Immature natural killer cell (primary cell): ENCODE data around the gene HTR4. TPM values are rescaled to one million over a fixed set of nuclear protein-coding genes. Genes with fewer than 3 reads are reported as not detected.

ENCODE experiments used
- DNase-seq, 3 donors: peaks; one replicate each; pipeline ENCODE4 v3.0.0; 2022; ENCODE audit warnings: mixed read lengths in 1 of 3
- H3K27ac Mint-ChIP-seq, 6 donors: one replicate each; pipeline ENCODE4 v1.8.0; 2020; ENCODE audit warnings: mixed read lengths in 6 of 6, mild to moderate bottlenecking in 5 of 6, inconsistent platforms in 4 of 6, moderate library complexity in 3 of 6
- H3K27me3 Mint-ChIP-seq, 3 donors: one replicate each; pipeline ENCODE4 v1.8.0; 2020 to 2021; ENCODE audit warnings: low read depth in 3 of 3, mild to moderate bottlenecking in 3 of 3, mixed read lengths in 3 of 3, moderate library complexity in 3 of 3, inconsistent platforms in 1 of 3
- H3K36me3 Mint-ChIP-seq, 3 donors: one replicate each; pipeline ENCODE4 v1.8.0; 2020; ENCODE audit warnings: mixed read lengths in 3 of 3, inconsistent platforms in 2 of 3, mild to moderate bottlenecking in 2 of 3
- H3K4me1 Mint-ChIP-seq, 2 donors: one replicate each; pipeline ENCODE4 v1.8.0; 2020; ENCODE audit warnings: inconsistent platforms in 2 of 2, mild to moderate bottlenecking in 2 of 2, mixed read lengths in 2 of 2, moderate library complexity in 1 of 2
- H3K4me3 Mint-ChIP-seq, 5 donors: one replicate each; pipeline ENCODE4 v1.8.0; 2020; ENCODE audit warnings: mild to moderate bottlenecking in 5 of 5, mixed read lengths in 5 of 5, inconsistent platforms in 3 of 5, moderate library complexity in 3 of 5
- H3K9me3 Mint-ChIP-seq, 6 donors: one replicate each; pipeline ENCODE4 v1.8.0; 2020; ENCODE audit warnings: mild to moderate bottlenecking in 6 of 6, mixed read lengths in 6 of 6, inconsistent platforms in 4 of 6, moderate library complexity in 3 of 6
- polyA plus RNA-seq, 3 donors: library from polyadenylated mRNA; unstranded; fragments of 300-500 nt; fragmentation: Illumina TruSeq; gene quantifications; one replicate each; pipeline ENCODE4 v1.2.3, GENCODE V29; 2021

HTR4 gene
- polyA plus RNA-seq, 3 donors from 2014 or later, result not detected

DNA sequence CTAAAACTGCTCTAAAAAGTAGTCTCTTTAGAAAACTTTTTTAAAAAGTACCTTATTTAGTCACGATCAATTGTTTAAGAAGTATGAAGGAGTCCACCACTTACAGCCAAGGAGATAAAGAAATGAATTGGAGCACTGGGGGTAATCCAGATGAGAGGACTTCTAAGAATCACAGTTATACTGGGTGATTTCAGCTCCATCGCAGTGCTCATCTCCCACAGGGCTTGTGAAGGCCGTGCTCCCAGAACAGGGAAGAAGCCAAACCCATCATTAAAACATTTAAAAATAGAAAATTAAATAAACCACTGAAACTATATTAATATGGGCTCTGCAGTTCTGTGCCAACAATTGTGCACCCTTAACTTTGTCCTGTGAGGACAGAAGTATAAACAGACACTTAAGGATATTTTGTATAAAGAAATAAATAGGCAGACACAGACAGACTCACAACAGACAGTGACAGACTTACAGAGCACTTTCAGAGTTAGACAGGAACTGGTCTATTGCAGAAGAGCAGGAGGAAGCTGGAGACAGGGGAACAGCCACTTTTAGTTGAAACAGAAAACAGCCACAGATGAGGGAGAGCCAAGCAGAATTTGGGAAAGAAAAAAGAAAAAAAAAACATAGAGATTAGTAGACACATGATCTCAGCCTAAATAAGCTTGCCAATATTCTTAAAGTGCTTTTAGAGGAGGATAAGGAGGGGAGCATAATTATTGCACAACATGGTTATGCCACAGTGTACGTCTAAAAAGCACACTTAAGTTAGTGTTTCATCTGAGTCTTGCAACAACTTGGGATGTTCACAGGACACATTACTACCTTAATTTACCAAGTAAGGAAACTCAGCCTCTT is 188.7 kb downstream of the HTR4 start:
- Mint-ChIP-seq H3K27ac (no peak overlapping the region), H3K9me3 (no peaks in the 10 kb centered on the region), H3K4me1 (no peaks in the 10 kb centered on the region), H3K36me3 (no peaks in the 10 kb centered on the region), H3K4me3 (no peak overlapping the region), H3K27me3 (peaks cover 0 to 6% (median 2%) of the 10 kb centered on the region in 3 donors)
- no peak for DNase-seq

DNA sequence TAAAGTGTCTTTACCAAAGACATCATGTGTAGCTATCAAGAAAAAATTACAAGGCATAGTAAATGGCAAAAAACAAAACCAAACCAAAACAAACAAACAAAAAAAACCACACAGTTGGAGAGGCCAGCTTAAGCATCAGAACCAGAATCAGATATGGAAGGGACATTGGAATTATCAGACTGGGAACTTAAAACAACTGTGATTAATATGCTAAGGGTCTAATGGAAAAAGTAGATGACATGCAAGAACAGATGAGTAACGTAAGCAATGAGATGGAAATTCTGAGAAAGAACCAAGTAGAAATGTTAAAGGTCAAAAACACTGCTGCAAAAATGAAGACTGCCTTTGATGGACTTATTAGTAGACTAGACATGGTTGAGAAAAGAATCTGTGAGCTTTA is 194.7 kb downstream of the HTR4 start:
- no peaks in the 10 kb centered on the region for H3K36me3 Mint-ChIP-seq
- no peak overlapping the region for H3K4me3 Mint-ChIP-seq
- no peak overlapping the region for H3K27ac Mint-ChIP-seq
- no peak for DNase-seq
- no peaks in the 10 kb centered on the region for H3K4me1 Mint-ChIP-seq
- no peaks in the 10 kb centered on the region for H3K9me3 Mint-ChIP-seq
- H3K27me3 Mint-ChIP-seq, result peaks cover 2 to 5% (median 4%) of the 10 kb centered on the region in 3 donors

DNA sequence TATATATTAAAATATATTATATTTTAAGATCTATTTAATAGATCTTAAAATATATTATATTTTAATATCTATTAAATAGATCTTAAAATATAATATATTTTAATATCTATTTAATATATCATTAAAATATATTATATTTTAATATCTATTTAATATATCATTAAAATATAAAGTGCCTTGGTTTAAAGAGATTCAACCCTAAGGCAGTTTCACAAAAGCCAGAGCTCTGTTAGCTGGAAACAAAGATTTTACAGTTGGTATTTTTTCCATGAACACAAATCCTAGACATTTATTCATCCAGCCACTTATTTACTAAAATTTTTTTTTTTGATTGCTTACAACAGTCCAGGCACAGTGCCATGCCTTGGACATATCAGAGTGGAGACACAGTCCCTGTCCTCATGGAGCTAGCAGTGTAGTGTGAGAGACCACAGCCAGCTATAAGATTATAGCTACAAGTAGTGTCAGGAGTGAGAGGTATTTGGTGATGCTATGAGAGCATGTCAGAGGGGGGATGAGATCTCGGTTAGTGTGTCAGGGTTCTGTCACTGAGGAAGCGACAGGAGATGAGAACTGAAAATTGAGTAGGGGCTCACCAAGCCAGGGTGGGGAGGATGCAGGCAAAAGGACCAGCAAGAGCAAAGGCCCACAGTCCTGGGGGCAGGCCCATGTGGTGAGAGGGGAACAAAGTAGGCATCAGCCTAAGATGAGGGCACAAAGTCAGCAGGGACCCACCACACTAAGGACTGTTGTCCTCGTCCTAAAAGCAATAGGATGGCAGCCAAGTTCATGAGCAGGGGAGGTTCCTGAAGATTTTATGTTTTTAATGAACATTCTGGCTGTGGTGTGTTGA is 196.1 kb downstream of the HTR4 start:
- Mint-ChIP-seq H3K27ac (no peak overlapping the region), H3K36me3 (no peaks in the 10 kb centered on the region), H3K9me3 (no peaks in the 10 kb centered on the region), H3K4me1 (no peaks in the 10 kb centered on the region), H3K27me3 (peaks cover 0 to 6% (median 4%) of the 10 kb centered on the region in 3 donors), H3K4me3 (no peak overlapping the region)
- DNase-seq, result no peak

DNA sequence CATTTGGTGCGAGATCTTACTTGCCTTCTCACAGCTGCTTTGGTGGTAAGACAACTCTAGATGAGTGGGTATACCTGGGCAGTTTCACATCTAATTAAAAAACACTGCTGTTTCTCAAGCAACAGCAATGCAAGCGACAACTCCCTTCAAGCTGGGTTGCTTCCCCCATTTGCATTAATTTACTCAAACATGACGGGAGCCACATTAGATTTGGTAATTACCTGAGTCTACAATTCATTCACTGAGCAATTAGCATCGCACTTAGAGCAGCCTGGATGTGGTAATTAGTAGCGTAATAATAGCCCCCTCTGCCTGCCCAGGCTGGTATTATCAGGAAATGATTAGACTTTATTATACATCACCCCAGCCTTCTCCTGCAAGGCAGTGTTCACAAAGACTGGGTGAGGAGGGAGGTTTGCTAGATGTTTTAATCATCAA is 197.1 kb downstream of the HTR4 start:
- no peaks in the 10 kb centered on the region for H3K9me3 Mint-ChIP-seq
- H3K36me3 Mint-ChIP-seq, result no peaks in the 10 kb centered on the region
- peaks cover 0 to 6% (median 4%) of the 10 kb centered on the region in 3 donors for H3K27me3 Mint-ChIP-seq
- H3K27ac Mint-ChIP-seq, result no peak overlapping the region
- no peak overlapping the region for H3K4me3 Mint-ChIP-seq
- DNase-seq, result peak; percentile 2 to 15 (median 3)
- no peaks in the 10 kb centered on the region for H3K4me1 Mint-ChIP-seq

DNA sequence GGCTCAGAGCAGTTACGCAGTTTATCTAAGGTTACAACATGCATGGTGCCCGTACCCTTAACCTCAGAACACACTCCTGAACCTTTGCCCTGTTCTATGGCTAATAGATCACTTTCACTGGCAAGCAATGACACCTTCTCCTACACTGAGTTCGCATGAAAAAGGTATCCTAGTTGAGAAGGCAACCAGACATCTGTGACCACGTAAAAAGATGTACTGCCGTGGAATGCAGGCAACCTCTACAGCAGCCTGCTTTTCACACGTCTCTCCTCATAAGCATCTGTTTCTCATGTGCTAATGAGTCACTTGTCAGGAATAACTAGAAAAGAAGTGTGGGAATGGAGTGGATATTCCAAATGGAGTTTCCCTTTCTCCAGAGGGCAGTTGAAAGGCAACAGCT is 199.1 kb downstream of the HTR4 start:
- no peak for DNase-seq
- no peaks in the 10 kb centered on the region for H3K36me3 Mint-ChIP-seq
- no peaks in the 10 kb centered on the region for H3K4me1 Mint-ChIP-seq
- no peak overlapping the region for H3K27ac Mint-ChIP-seq
- peaks cover 0 to 6% (median 0%) of the 10 kb centered on the region in 3 donors for H3K27me3 Mint-ChIP-seq
- H3K4me3 Mint-ChIP-seq, result no peak overlapping the region
- no peaks in the 10 kb centered on the region for H3K9me3 Mint-ChIP-seq

DNA sequence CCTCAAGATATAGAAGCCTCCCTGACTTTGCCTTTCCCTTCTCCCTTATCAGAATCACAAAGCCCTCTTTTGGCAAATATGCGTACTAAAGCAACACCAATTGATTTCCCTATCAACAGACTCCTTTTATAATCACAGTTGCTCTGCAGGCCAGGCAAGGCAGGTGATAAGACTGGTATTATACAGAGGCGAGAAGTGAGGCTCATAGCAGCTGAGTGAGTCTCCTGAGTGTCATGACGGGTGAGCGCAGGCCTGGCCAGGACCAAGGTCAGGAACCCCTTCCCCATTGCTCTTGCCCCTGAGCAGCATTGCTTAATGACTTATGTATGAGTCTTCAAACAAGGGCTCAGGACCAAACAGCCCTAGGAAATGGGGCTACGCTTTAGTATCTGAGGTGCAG is 199.8 kb downstream of the HTR4 start:
- DNase-seq, result no peak

DNA sequence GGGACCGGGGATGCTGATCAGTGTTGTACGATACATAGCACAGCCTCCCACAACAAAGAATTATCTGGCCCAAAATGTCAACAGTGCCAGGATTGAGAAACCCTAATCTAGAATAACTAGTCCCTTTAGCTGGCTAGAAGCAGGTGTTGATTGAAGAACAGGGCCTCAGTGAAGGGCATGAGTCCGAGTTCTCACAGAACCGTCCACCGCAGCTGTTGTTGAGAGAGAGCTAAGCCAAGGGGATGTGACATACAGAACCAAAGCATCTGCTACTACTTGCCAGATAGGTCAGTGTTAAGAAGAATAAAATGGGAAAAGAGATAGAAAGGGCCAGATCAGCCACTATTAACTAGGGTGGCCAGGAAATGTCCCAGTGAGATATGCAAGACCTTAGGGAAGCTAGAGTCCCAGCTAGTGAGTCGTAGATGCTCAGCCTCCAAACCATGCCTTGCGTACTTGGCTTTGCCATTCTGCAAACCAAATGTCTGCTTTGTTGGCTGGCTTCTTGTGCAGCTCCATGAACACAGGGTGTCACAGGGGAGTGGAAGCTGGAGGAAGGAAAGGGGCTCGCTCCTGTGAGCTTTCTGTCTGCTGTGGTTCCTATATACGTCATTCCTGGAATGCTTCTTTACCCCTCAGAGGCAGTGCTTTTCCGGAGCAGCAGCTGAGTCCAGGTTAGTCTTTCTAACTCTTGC is 201.7 kb downstream of the HTR4 start:
- Mint-ChIP-seq H3K4me3 (no peak overlapping the region), H3K27ac (no peak overlapping the region), H3K36me3 (peaks cover 0 to 4% (median 0%) of the 10 kb centered on the region in 3 donors), H3K4me1 (no peaks in the 10 kb centered on the region), H3K27me3 (peaks cover 0 to 3% (median 0%) of the 10 kb centered on the region in 3 donors), H3K9me3 (no peaks in the 10 kb centered on the region)
- DNase-seq, result no peak

More for the DNA sequence above, 199.8 kb downstream of the HTR4 start:
- Mint-ChIP-seq H3K4me1 (no peaks in the 10 kb centered on the region), H3K27ac (no peak overlapping the region), H3K9me3 (no peaks in the 10 kb centered on the region), H3K4me3 (no peak overlapping the region), H3K36me3 (no peaks in the 10 kb centered on the region), H3K27me3 (peaks cover 0 to 3% (median 0%) of the 10 kb centered on the region in 3 donors)

DNA sequence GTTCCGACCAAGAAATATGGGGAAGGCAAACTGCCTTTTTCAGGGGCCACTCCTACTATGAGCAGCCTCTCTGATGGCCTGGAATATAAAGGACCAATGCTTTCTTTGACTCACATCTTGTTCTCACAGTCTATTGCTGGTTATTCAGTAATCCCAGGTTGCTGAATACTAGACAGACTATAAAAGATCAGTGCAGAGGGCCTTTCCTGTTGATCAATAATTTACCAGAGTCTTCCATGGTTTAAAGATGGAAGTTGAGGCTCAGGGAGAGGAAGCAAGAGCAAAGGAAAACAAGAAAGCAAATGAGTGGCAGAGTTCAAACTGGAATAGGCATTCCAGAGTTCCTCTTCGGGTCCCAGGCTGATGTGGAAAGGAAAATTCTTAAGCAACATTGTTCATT is 207.7 kb downstream of the HTR4 start:
- H3K9me3 Mint-ChIP-seq, result no peaks in the 10 kb centered on the region
- no peak overlapping the region for H3K27ac Mint-ChIP-seq
- peaks cover 11 to 12% (median 12%) of the 10 kb centered on the region in 3 donors for H3K36me3 Mint-ChIP-seq
- no peak overlapping the region for H3K4me3 Mint-ChIP-seq
- H3K27me3 Mint-ChIP-seq, result peaks cover 0 to 2% (median 0%) of the 10 kb centered on the region in 3 donors
- DNase-seq, result no peak
- no peaks in the 10 kb centered on the region for H3K4me1 Mint-ChIP-seq

DNA sequence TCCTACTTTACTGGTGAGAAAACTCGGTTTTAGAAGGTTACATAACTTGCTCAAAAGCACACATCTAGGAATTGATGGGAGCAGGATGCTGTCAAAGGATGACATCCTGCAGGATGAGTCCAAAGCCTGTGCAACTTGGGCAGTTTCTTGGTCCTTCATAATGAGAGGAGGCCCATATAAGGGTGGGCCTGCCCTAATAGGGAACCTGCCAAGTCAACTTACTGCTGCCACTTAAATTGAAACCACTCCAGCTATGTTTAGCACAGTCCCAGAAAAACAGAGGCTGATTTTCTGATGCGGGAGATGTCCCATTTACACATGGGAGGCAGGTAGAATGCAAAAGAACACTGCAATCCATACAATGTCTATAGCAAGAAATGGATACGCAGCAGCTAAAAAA is 208.7 kb downstream of the HTR4 start:
- no peaks in the 10 kb centered on the region for H3K4me1 Mint-ChIP-seq

DNA sequence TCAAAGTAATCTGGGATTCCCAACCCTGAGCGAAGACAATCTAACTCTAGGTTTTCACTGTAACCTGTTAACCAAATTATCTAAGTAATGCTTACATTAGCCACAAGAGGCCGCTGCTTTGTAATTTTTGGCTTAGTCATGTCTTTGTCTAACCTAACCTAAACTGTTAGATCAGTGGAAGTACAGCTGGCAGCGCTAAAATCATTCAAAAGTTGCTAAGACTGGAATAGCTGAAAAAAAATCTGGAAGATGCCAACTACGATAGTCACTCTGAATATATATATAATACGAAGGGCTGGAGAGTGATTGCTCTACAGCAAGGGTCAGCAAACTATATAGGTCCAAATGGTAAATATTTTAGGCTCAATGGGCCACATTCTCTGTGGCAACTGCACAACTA is 210.3 kb downstream of the HTR4 start:
- H3K27me3 Mint-ChIP-seq, result peaks cover 0 to 2% (median 0%) of the 10 kb centered on the region in 3 donors
- peak; percentile 21 to 45 (median 39) for DNase-seq
- peaks cover 18 to 27% (median 20%) of the 10 kb centered on the region in 3 donors for H3K36me3 Mint-ChIP-seq
- H3K27ac Mint-ChIP-seq, result peak overlapping the region in 1 of 6 donors; percentile 36
- H3K9me3 Mint-ChIP-seq, result no peaks in the 10 kb centered on the region
- no peaks in the 10 kb centered on the region for H3K4me1 Mint-ChIP-seq
- H3K4me3 Mint-ChIP-seq, result no peak overlapping the region

More for the DNA sequence above, 208.7 kb downstream of the HTR4 start:
- Mint-ChIP-seq H3K27me3 (peaks cover 0 to 2% (median 0%) of the 10 kb centered on the region in 3 donors), H3K36me3 (peaks cover 12 to 17% (median 16%) of the 10 kb centered on the region in 3 donors), H3K27ac (no peak overlapping the region), H3K9me3 (no peaks in the 10 kb centered on the region), H3K4me3 (no peak overlapping the region)
- no peak for DNase-seq

DNA sequence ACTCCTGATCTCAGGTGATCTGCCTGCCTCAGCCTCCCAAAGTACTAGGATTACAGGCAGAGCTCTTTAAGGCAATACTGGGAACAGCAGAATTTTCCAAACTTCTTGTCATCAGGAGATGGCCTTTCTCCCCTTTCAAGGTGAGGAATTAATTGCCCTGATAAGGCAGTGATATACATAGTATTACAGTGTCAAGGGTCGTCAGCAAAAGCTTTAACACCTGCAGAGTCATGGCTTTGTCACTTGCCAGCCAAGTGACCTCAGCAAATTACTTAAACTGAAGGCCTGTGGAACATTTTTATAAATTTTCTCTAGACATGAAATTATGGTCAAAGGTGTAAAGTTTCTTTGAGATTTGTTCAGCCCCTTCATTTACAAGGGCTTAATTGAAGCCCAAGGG is 211.1 kb downstream of the HTR4 start:
- no peak overlapping the region for H3K27ac Mint-ChIP-seq
- H3K36me3 Mint-ChIP-seq, result peaks cover 16 to 33% (median 22%) of the 10 kb centered on the region in 3 donors
- H3K27me3 Mint-ChIP-seq, result peaks cover 0 to 2% (median 0%) of the 10 kb centered on the region in 3 donors
- no peaks in the 10 kb centered on the region for H3K4me1 Mint-ChIP-seq
- no peaks in the 10 kb centered on the region for H3K9me3 Mint-ChIP-seq
- H3K4me3 Mint-ChIP-seq, result no peak overlapping the region
- no peak for DNase-seq

DNA sequence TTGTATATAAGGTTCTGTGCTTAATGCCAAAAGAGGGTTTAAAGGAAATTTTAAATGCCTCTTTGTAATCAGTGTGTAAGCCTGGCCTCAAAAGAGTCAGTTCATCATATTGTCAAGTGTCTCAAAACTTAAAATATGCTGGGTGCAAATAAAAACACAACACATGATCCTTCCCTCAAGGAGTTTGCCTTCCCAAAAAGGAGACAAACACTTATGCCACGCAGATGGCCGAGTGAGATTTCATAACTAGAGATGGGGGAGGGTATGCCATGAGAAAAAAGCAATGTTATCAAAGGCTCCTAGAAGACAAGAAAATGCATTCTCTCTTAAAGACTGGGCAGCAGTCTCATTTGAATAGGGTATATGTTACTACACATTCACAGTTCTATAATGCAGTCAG is 215.4 kb downstream of the HTR4 start:
- DNase-seq, result no peak
- no peaks in the 10 kb centered on the region for H3K9me3 Mint-ChIP-seq
- H3K27ac Mint-ChIP-seq, result peak overlapping the region in 1 of 6 donors; percentile 6
- peaks cover 0 to 2% (median 0%) of the 10 kb centered on the region in 3 donors for H3K27me3 Mint-ChIP-seq
- no peak overlapping the region for H3K4me3 Mint-ChIP-seq
- no peaks in the 10 kb centered on the region for H3K4me1 Mint-ChIP-seq
- peaks cover 13 to 50% (median 34%) of the 10 kb centered on the region in 3 donors for H3K36me3 Mint-ChIP-seq

DNA sequence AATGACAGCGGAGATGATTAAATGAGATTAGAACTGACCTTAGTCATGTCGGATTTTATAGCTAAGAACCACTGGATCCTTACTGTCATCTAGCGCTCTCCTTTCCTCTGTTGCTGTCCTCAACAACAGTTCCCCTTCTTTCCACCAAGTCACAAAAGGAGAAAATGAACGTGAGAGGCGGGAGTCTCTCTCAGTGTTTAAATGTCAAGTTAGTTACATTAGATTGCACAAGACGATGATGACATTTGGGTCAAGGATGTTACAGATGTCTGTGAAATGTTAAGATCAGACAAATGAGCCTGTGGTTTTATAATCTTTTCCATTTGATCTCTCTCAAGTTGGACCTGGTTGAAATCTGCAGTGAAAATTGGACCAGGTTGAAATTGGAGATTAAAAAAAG is 217.1 kb downstream of the HTR4 start:
- Mint-ChIP-seq H3K4me1 (no peaks in the 10 kb centered on the region), H3K4me3 (no peak overlapping the region), H3K27me3 (peaks cover 0 to 2% (median 0%) of the 10 kb centered on the region in 3 donors), H3K27ac (peak overlapping the region in 1 of 6 donors; percentile 60), H3K36me3 (peaks cover 14 to 59% (median 36%) of the 10 kb centered on the region in 3 donors), H3K9me3 (no peaks in the 10 kb centered on the region)
- DNase-seq, result no peak
